ENCODE results near the gene SURF4. TPM values are rescaled to one million over a fixed set of nuclear protein-coding genes. Genes with fewer than 3 reads are reported as not detected.
"Not testable (repeated sequence)": the region's sequence is repeated elsewhere in the genome, so short reads cannot be mapped to it uniquely, and the experiment has no call there.

Gene SURF4
- total RNA-seq, 1 experiment from 2014 or later = 134 TPM

- Histone ChIP-seq H3K4me2 (ENCODE audit: low read length) (no peak overlapping the region), H3K9me3 (ENCODE audit: control insufficient read depth in 1 of 2, insufficient read depth in 1 of 2, low read depth in 1 of 2, low read length in 2 of 2) (no peaks in the 10 kb centered on the region), H3K9ac (ENCODE audit: low read length) (no peak overlapping the region), H3K79me2 (ENCODE audit: insufficient read depth, low read length) (no peaks in the 10 kb centered on the region), H3K4me1 (ENCODE audit: control insufficient read depth in 1 of 2, insufficient read depth in 2 of 2, low read length in 2 of 2) (no peaks in the 10 kb centered on the region), H3K36me3 (ENCODE audit: control insufficient read depth in 1 of 2, insufficient read depth in 2 of 2, low read length in 2 of 2) (no peaks in the 10 kb centered on the region), H2AFZ (ENCODE audit: low read depth, low read length, poor library complexity, severe bottlenecking) (no peak overlapping the region), H4K20me1 (ENCODE audit: insufficient read depth) (no peaks in the 10 kb centered on the region), H3K9me2 (ENCODE audit: insufficient read depth) (no peaks in the 10 kb centered on the region), H3K27me3 (ENCODE audit: insufficient read depth, low read length) (0 out of 2 replicates have a peak, but pooled peaks cover 2% of the 10 kb centered on the region), H3K4me3 (replicated peaks in 1 of 2; ENCODE audit: low read depth in 1 of 2, low read length in 2 of 2) (no peak overlapping the region), H3K27ac (ENCODE audit: low read depth, low read length) (no peak overlapping the region)
- TF ChIP-seq ZFX (IDR thresholded peaks at IDR 0.05) (no peak), MAX (IDR thresholded peaks at IDR 0.05) (no peak), EZH2 (IDR thresholded peaks at IDR 0.05) (no peak), CTCF (IDR thresholded peaks at IDR 0.05 in 2 of 3, conservative IDR thresholded peaks at IDR 0.05 in 1 of 3; ENCODE audit: borderline replicate concordance in 1 of 3, insufficient read depth in 1 of 3, low read depth in 2 of 3, low read length in 2 of 3) (no peak), EGR1 (IDR thresholded peaks at IDR 0.05; ENCODE audit: low read depth) (no peak), ZNF274 (IDR thresholded peaks at IDR 0.05; ENCODE audit: low read depth, low read length) (no peak), CBX3 (IDR thresholded peaks at IDR 0.05; ENCODE audit: low read depth) (no peak), SIN3A (IDR thresholded peaks at IDR 0.05; ENCODE audit: low read depth) (no peak)
- TF ChIP-seq, protein P1, sequence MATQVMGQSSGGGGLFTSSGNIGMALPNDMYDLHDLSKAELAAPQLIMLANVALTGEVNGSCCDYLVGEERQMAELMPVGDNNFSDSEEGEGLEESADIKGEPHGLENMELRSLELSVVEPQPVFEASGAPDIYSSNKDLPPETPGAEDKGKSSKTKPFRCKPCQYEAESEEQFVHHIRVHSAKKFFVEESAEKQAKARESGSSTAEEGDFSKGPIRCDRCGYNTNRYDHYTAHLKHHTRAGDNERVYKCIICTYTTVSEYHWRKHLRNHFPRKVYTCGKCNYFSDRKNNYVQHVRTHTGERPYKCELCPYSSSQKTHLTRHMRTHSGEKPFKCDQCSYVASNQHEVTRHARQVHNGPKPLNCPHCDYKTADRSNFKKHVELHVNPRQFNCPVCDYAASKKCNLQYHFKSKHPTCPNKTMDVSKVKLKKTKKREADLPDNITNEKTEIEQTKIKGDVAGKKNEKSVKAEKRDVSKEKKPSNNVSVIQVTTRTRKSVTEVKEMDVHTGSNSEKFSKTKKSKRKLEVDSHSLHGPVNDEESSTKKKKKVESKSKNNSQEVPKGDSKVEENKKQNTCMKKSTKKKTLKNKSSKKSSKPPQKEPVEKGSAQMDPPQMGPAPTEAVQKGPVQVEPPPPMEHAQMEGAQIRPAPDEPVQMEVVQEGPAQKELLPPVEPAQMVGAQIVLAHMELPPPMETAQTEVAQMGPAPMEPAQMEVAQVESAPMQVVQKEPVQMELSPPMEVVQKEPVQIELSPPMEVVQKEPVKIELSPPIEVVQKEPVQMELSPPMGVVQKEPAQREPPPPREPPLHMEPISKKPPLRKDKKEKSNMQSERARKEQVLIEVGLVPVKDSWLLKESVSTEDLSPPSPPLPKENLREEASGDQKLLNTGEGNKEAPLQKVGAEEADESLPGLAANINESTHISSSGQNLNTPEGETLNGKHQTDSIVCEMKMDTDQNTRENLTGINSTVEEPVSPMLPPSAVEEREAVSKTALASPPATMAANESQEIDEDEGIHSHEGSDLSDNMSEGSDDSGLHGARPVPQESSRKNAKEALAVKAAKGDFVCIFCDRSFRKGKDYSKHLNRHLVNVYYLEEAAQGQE (IDR thresholded peaks at IDR 0.05; ENCODE audit: low read depth) = no peak
- ChIA-PET POLR2A (no interaction called here), CTCF (no interaction called here), RAD21 (ENCODE audit: low non-redundant PET in 1 of 2, low total read pairs in 2 of 2, uncharacterized antibody in 2 of 2, unreplicated experiment in 2 of 2) (no interaction called here)
- BruUV-seq (replicated peaks) = no TSS peak
- DNase-seq (ENCODE audit: low read depth, low spot score) (no peak), ATAC-seq (no peak)
- intact Hi-C loops (cut with micrococcal nuclease) = no loop called here
Measured at GRCh38 chr9:133393399-133393798, 17.5 kb upstream of the SURF4 start.

- H3K4me2 ChIP-seq (ENCODE audit: low read length); ATAC-seq; CTCF ChIA-PET; H3K79me2 ChIP-seq (ENCODE audit: insufficient read depth, low read length); H4K20me1 ChIP-seq (ENCODE audit: insufficient read depth); H3K27ac ChIP-seq (ENCODE audit: low read depth, low read length); H3K9ac ChIP-seq (ENCODE audit: low read length); POLR2A ChIA-PET; RAD21 ChIA-PET (ENCODE audit: low non-redundant PET in 1 of 2, low total read pairs in 2 of 2, uncharacterized antibody in 2 of 2, unreplicated experiment in 2 of 2); H3K36me3 ChIP-seq (ENCODE audit: control insufficient read depth in 1 of 2, insufficient read depth in 2 of 2, low read length in 2 of 2); intact Hi-C loops (cut with micrococcal nuclease); H3K4me3 ChIP-seq (replicated peaks in 1 of 2; ENCODE audit: low read depth in 1 of 2, low read length in 2 of 2); DNase-seq (ENCODE audit: low read depth, low spot score); H3K4me1 ChIP-seq (ENCODE audit: control insufficient read depth in 1 of 2, insufficient read depth in 2 of 2, low read length in 2 of 2); H3K27me3 ChIP-seq (ENCODE audit: insufficient read depth, low read length); H3K9me3 ChIP-seq (ENCODE audit: control insufficient read depth in 1 of 2, insufficient read depth in 1 of 2, low read depth in 1 of 2, low read length in 2 of 2); H2AFZ ChIP-seq (ENCODE audit: low read depth, low read length, poor library complexity, severe bottlenecking); BruUV-seq (replicated peaks); H3K9me2 ChIP-seq (ENCODE audit: insufficient read depth): not testable (repeated sequence)
Measured at GRCh38 chr9:133392308-133392707, 16.4 kb upstream of the SURF4 start.

DNA sequence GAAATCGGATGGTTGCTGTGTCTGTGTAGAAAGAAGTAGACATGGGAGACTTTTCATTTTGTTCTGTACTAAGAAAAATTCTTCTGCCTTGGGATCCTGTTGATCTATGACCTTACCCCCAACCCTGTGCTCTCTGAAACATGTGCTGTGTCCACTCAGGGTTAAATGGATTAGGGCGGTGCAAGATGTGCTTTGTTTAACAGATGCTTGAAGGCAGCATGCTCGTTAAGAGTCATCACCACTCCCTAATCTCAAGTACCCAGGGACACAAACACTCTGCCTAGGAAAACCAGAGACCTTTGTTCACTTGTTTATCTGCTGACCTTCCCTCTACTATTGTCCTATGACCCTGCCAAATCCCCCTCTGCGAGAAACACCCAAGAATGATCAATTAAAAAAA lies 15.6 kb upstream of the SURF4 start:
- H3K79me2 ChIP-seq (ENCODE audit: insufficient read depth, low read length); POLR2A ChIA-PET; BruUV-seq (replicated peaks); H4K20me1 ChIP-seq (ENCODE audit: insufficient read depth); H3K9me3 ChIP-seq (ENCODE audit: control insufficient read depth in 1 of 2, insufficient read depth in 1 of 2, low read depth in 1 of 2, low read length in 2 of 2); H3K27ac ChIP-seq (ENCODE audit: low read depth, low read length); H3K36me3 ChIP-seq (ENCODE audit: control insufficient read depth in 1 of 2, insufficient read depth in 2 of 2, low read length in 2 of 2); H3K9me2 ChIP-seq (ENCODE audit: insufficient read depth); H3K4me1 ChIP-seq (ENCODE audit: control insufficient read depth in 1 of 2, insufficient read depth in 2 of 2, low read length in 2 of 2); RAD21 ChIA-PET (ENCODE audit: low non-redundant PET in 1 of 2, low total read pairs in 2 of 2, uncharacterized antibody in 2 of 2, unreplicated experiment in 2 of 2); H3K4me3 ChIP-seq (replicated peaks in 1 of 2; ENCODE audit: low read depth in 1 of 2, low read length in 2 of 2); H3K9ac ChIP-seq (ENCODE audit: low read length); ATAC-seq; H3K4me2 ChIP-seq (ENCODE audit: low read length); CTCF ChIA-PET; intact Hi-C loops (cut with micrococcal nuclease); H2AFZ ChIP-seq (ENCODE audit: low read depth, low read length, poor library complexity, severe bottlenecking); DNase-seq (ENCODE audit: low read depth, low spot score); H3K27me3 ChIP-seq (ENCODE audit: insufficient read depth, low read length): not testable (repeated sequence)

Measured in HCT116 (cell line).